ENCODE measurements around the gene KLHDC4. TPM values are rescaled to one million over a fixed set of nuclear protein-coding genes. Genes with fewer than 3 reads are reported as not detected.

KLHDC4 gene
- polyA plus RNA-seq, 2 donors: 20.0 to 32.4 TPM

DNA sequence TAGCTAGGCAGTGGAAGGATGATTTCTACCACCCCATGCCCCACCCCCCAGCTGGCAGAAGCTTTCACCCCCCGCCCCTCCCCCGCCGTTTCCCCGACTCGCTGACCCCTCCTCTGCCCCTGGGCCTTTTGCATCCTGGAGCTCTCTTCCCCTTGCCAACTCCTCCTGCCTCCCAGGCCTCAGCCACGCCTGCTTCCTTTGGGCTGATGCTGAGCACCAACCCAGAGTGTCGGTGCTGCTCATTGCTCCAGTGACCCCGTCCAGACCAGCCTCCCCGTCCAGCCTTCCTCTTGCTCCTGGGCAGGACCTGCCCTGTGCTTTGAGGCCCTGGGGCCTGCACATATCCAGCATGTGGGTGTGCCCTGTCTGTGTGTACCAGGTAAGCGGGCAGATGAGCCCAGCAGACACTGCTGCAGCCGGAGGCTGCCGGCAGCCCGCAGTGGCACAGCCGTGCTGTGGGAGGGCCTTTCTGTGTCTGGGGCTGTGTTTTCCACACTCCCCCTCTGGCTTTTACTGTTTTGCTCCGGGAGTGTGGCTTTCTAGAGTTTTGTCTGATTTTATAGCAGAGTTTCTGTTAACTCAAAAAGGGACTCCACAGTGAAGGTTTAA lies 90.6 kb downstream of the KLHDC4 start:
- Histone ChIP-seq H3K27ac (ENCODE audit: low read depth in 2 of 2, low read length in 1 of 2) (no peak overlapping the region), H3K4me1 (ENCODE audit: control insufficient read depth in 2 of 2, insufficient read depth in 2 of 2, low read length in 1 of 2) (peaks cover 0 to 2% of the 10 kb centered on the region in 2 donors), H3K27me3 (ENCODE audit: control insufficient read depth in 1 of 2, insufficient read depth in 2 of 2, low read length in 2 of 2) (no peaks in the 10 kb centered on the region), H3K4me3 (ENCODE audit: low read depth in 1 of 2, low read length in 2 of 2) (no peak overlapping the region), H3K36me3 (ENCODE audit: control insufficient read depth in 2 of 2, insufficient read depth in 2 of 2, low read length in 1 of 2) (no peaks in the 10 kb centered on the region), H3K9me3 (ENCODE audit: control insufficient read depth in 2 of 2, insufficient read depth in 1 of 2, low read depth in 1 of 2, low read length in 1 of 2) (no peaks in the 10 kb centered on the region)
- WGBS, 2 donors: 27 to 40% methylated on average over 15 of the region's 15 CpGs

- Histone ChIP-seq H3K36me3 (ENCODE audit: control insufficient read depth in 2 of 2, insufficient read depth in 2 of 2, low read length in 1 of 2) (no peaks in the 10 kb centered on the region), H3K4me1 (ENCODE audit: control insufficient read depth in 2 of 2, insufficient read depth in 2 of 2, low read length in 1 of 2) (no peaks in the 10 kb centered on the region), H3K27me3 (ENCODE audit: control insufficient read depth in 1 of 2, insufficient read depth in 2 of 2, low read length in 2 of 2) (no peaks in the 10 kb centered on the region), H3K27ac (ENCODE audit: low read depth in 2 of 2, low read length in 1 of 2) (no peak overlapping the region), H3K4me3 (ENCODE audit: low read depth in 1 of 2, low read length in 2 of 2) (no peak overlapping the region), H3K9me3 (ENCODE audit: control insufficient read depth in 2 of 2, insufficient read depth in 1 of 2, low read depth in 1 of 2, low read length in 1 of 2) (no peaks in the 10 kb centered on the region)
- 78 to 82% methylated on average over 5 of the region's 5 CpGs for WGBS, 2 donors
These were observed 91.4 kb downstream of the KLHDC4 start for GRCh38 chr16:87674419-87674818.

DNA sequence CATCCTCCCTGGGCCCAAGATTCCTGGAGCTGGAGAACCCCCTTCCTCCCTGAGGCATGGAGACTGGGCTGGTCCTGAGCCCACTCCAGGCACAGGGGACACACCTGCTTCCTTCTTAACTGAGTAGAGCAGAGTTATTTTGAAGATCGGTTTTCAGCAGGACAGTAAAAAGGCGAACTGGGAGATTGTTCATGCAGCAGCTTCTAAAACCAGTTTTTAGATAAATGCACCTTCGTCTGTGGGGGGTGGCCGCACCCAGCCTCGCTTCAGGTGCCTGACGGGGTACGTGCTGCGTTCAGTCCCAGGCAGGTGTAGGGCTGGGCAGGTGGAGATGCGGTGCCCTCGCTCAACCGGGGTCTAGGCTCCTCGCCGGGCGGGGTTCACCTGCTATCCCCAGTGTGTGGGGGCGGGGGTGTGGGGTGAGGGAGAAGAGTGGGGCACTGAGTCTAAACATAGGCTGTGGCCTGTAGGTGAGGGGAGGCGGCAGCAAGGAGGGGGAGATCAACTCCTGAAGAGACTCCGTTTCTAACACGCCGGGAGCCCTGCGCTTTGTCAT lies 94.0 kb downstream of the KLHDC4 start:
- Histone ChIP-seq H3K4me1 (ENCODE audit: control insufficient read depth in 2 of 2, insufficient read depth in 2 of 2, low read length in 1 of 2) (no peaks in the 10 kb centered on the region), H3K27me3 (ENCODE audit: control insufficient read depth in 1 of 2, insufficient read depth in 2 of 2, low read length in 2 of 2) (no peaks in the 10 kb centered on the region), H3K27ac (ENCODE audit: low read depth in 2 of 2, low read length in 1 of 2) (no peak overlapping the region), H3K4me3 (ENCODE audit: low read depth in 1 of 2, low read length in 2 of 2) (no peak overlapping the region), H3K9me3 (ENCODE audit: control insufficient read depth in 2 of 2, insufficient read depth in 1 of 2, low read depth in 1 of 2, low read length in 1 of 2) (no peaks in the 10 kb centered on the region), H3K36me3 (ENCODE audit: control insufficient read depth in 2 of 2, insufficient read depth in 2 of 2, low read length in 1 of 2) (no peaks in the 10 kb centered on the region)
- 82 to 86% methylated on average over 20 of the region's 20 CpGs for WGBS, 2 donors

DNA sequence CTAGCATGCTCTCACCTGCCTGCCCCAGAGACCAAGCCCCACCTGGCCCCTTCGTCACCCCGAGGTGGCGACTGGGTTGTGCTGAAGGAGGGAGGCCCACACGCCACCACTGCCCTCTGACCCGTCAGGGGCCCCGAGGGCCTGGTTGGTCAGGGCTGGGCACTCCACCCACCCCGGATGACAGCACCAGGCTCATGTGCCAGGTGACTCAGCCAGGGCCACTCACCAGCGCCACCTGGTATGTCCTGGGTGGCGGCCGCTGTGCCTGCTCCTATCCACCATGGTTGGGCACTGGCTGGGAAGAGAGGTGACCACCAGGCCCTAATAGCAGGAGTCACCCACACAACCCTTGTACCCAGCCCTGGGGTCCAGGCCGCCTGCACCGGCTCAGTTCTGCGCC lies 94.6 kb downstream of the KLHDC4 start:
- H3K9me3 ChIP-seq (ENCODE audit: control insufficient read depth in 2 of 2, insufficient read depth in 1 of 2, low read depth in 1 of 2, low read length in 1 of 2): no peaks in the 10 kb centered on the region
- H3K27ac ChIP-seq (ENCODE audit: low read depth in 2 of 2, low read length in 1 of 2): no peak overlapping the region
- H3K4me1 ChIP-seq (ENCODE audit: control insufficient read depth in 2 of 2, insufficient read depth in 2 of 2, low read length in 1 of 2): no peaks in the 10 kb centered on the region
- no peaks in the 10 kb centered on the region for H3K36me3 ChIP-seq (ENCODE audit: control insufficient read depth in 2 of 2, insufficient read depth in 2 of 2, low read length in 1 of 2)
- H3K27me3 ChIP-seq (ENCODE audit: control insufficient read depth in 1 of 2, insufficient read depth in 2 of 2, low read length in 2 of 2): no peaks in the 10 kb centered on the region
- no peak overlapping the region for H3K4me3 ChIP-seq (ENCODE audit: low read depth in 1 of 2, low read length in 2 of 2)
- WGBS, 2 donors: 77 to 87% methylated on average over 13 of the region's 13 CpGs

DNA sequence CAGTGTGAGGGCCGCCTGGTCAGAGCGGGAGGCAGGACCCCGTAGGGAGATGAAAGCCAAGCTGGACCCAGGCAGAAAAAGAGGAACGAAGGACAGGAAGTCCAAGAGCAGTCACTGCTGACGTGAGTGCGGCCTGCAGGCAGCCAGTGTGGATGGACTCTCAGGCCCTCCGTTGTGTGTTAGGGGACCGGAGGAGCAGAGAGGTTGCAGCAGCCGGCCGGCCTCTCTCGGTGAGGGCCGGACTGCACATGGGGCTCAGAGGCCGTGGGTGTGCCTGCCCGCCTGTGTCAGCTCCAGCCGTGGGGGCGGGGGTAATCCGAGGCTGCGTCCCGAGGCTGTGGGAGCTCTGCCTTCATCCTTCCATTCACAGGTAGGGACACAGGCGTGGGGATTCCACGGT lies 96.1 kb downstream of the KLHDC4 start:
- 71 to 73% methylated on average over 21 of the region's 21 CpGs for WGBS, 2 donors
- Histone ChIP-seq H3K4me3 (ENCODE audit: low read depth in 1 of 2, low read length in 2 of 2) (no peak overlapping the region), H3K27me3 (ENCODE audit: control insufficient read depth in 1 of 2, insufficient read depth in 2 of 2, low read length in 2 of 2) (no peaks in the 10 kb centered on the region), H3K4me1 (ENCODE audit: control insufficient read depth in 2 of 2, insufficient read depth in 2 of 2, low read length in 1 of 2) (no peaks in the 10 kb centered on the region), H3K9me3 (ENCODE audit: control insufficient read depth in 2 of 2, insufficient read depth in 1 of 2, low read depth in 1 of 2, low read length in 1 of 2) (no peaks in the 10 kb centered on the region), H3K27ac (ENCODE audit: low read depth in 2 of 2, low read length in 1 of 2) (no peak overlapping the region), H3K36me3 (ENCODE audit: control insufficient read depth in 2 of 2, insufficient read depth in 2 of 2, low read length in 1 of 2) (no peaks in the 10 kb centered on the region)

GRCh38 chr16:87667946-87668345 lies 97.8 kb downstream of the KLHDC4 start:
- no peaks in the 10 kb centered on the region for H3K9me3 ChIP-seq (ENCODE audit: control insufficient read depth in 2 of 2, insufficient read depth in 1 of 2, low read depth in 1 of 2, low read length in 1 of 2)
- H3K4me3 ChIP-seq (ENCODE audit: low read depth in 1 of 2, low read length in 2 of 2): no peak overlapping the region
- no peak overlapping the region for H3K27ac ChIP-seq (ENCODE audit: low read depth in 2 of 2, low read length in 1 of 2)
- no peaks in the 10 kb centered on the region for H3K36me3 ChIP-seq (ENCODE audit: control insufficient read depth in 2 of 2, insufficient read depth in 2 of 2, low read length in 1 of 2)
- 86 to 88% methylated on average over 19 of the region's 19 CpGs for WGBS, 2 donors
- no peaks in the 10 kb centered on the region for H3K4me1 ChIP-seq (ENCODE audit: control insufficient read depth in 2 of 2, insufficient read depth in 2 of 2, low read length in 1 of 2)
- no peaks in the 10 kb centered on the region for H3K27me3 ChIP-seq (ENCODE audit: control insufficient read depth in 1 of 2, insufficient read depth in 2 of 2, low read length in 2 of 2)

DNA sequence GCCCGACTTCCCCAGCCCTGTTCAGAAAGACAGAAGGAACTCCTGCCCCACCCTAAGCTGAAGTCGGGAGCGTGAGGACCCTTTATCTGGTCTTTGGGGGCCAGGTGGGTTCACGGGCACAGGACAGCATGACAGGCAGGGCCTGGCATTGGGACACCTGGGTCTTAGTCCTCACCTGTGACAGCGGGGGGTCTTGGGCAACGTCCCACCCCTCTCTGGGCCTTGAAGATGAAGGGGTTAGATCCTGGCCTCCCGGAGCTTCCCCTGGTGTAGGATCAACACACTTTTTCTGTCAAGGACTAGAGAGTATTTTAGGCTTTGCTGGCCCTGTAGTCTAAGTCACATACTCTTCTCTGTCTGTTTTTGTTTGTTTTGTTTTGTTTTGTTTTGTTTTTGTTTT lies 98.3 kb downstream of the KLHDC4 start:
- no peaks in the 10 kb centered on the region for H3K9me3 ChIP-seq (ENCODE audit: control insufficient read depth in 2 of 2, insufficient read depth in 1 of 2, low read depth in 1 of 2, low read length in 1 of 2)
- H3K27ac ChIP-seq (ENCODE audit: low read depth in 2 of 2, low read length in 1 of 2): no peak overlapping the region
- WGBS, 2 donors: 76 to 78% methylated on average over 7 of the region's 7 CpGs
- no peaks in the 10 kb centered on the region for H3K36me3 ChIP-seq (ENCODE audit: control insufficient read depth in 2 of 2, insufficient read depth in 2 of 2, low read length in 1 of 2)
- no peak overlapping the region for H3K4me3 ChIP-seq (ENCODE audit: low read depth in 1 of 2, low read length in 2 of 2)
- no peaks in the 10 kb centered on the region for H3K27me3 ChIP-seq (ENCODE audit: control insufficient read depth in 1 of 2, insufficient read depth in 2 of 2, low read length in 2 of 2)
- no peaks in the 10 kb centered on the region for H3K4me1 ChIP-seq (ENCODE audit: control insufficient read depth in 2 of 2, insufficient read depth in 2 of 2, low read length in 1 of 2)

GRCh38 chr16:87666919-87667318 lies 98.9 kb downstream of the KLHDC4 start:
- no peaks in the 10 kb centered on the region for H3K27me3 ChIP-seq (ENCODE audit: control insufficient read depth in 1 of 2, insufficient read depth in 2 of 2, low read length in 2 of 2)
- H3K9me3 ChIP-seq (ENCODE audit: control insufficient read depth in 2 of 2, insufficient read depth in 1 of 2, low read depth in 1 of 2, low read length in 1 of 2): no peaks in the 10 kb centered on the region
- H3K27ac ChIP-seq (ENCODE audit: low read depth in 2 of 2, low read length in 1 of 2): no peak overlapping the region
- H3K4me3 ChIP-seq (ENCODE audit: low read depth in 1 of 2, low read length in 2 of 2): no peak overlapping the region
- H3K4me1 ChIP-seq (ENCODE audit: control insufficient read depth in 2 of 2, insufficient read depth in 2 of 2, low read length in 1 of 2): no peaks in the 10 kb centered on the region
- 67 to 69% methylated on average over 16 of the region's 16 CpGs for WGBS, 2 donors
- H3K36me3 ChIP-seq (ENCODE audit: control insufficient read depth in 2 of 2, insufficient read depth in 2 of 2, low read length in 1 of 2): no peaks in the 10 kb centered on the region

- Histone ChIP-seq H3K9me3 (ENCODE audit: control insufficient read depth in 2 of 2, insufficient read depth in 1 of 2, low read depth in 1 of 2, low read length in 1 of 2) (no peaks in the 10 kb centered on the region), H3K27me3 (ENCODE audit: control insufficient read depth in 1 of 2, insufficient read depth in 2 of 2, low read length in 2 of 2) (no peaks in the 10 kb centered on the region), H3K4me1 (ENCODE audit: control insufficient read depth in 2 of 2, insufficient read depth in 2 of 2, low read length in 1 of 2) (no peaks in the 10 kb centered on the region), H3K27ac (ENCODE audit: low read depth in 2 of 2, low read length in 1 of 2) (no peak overlapping the region), H3K36me3 (ENCODE audit: control insufficient read depth in 2 of 2, insufficient read depth in 2 of 2, low read length in 1 of 2) (no peaks in the 10 kb centered on the region), H3K4me3 (ENCODE audit: low read depth in 1 of 2, low read length in 2 of 2) (no peak overlapping the region)
- 87 to 90% methylated on average over 15 of the region's 15 CpGs for WGBS, 2 donors
These were observed 100.6 kb downstream of the KLHDC4 start for GRCh38 chr16:87665193-87665592.

DNA sequence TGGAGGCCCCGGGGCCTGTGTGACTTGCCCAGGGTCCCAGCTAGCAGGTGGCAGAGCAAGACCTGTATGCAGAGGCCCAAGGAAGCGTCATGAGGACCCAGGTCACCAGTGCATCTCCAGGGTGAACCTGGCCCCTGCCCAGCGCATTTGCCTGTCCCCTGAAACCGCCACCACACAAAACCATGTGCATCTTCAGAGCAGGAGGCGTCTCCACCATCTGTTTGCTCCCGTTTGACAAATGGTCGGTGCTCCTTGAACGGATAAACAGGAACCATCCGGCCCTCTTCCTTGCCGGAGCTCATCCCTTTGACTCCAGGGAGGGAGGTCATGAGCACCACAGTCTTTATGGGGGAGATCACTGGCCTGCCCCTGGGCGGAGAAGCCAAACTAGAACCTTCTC lies 101.0 kb downstream of the KLHDC4 start:
- H3K36me3 ChIP-seq (ENCODE audit: control insufficient read depth in 2 of 2, insufficient read depth in 2 of 2, low read length in 1 of 2): no peaks in the 10 kb centered on the region
- no peaks in the 10 kb centered on the region for H3K9me3 ChIP-seq (ENCODE audit: control insufficient read depth in 2 of 2, insufficient read depth in 1 of 2, low read depth in 1 of 2, low read length in 1 of 2)
- H3K27me3 ChIP-seq (ENCODE audit: control insufficient read depth in 1 of 2, insufficient read depth in 2 of 2, low read length in 2 of 2): no peaks in the 10 kb centered on the region
- 65 to 67% methylated on average over 11 of the region's 11 CpGs for WGBS, 2 donors
- no peak overlapping the region for H3K27ac ChIP-seq (ENCODE audit: low read depth in 2 of 2, low read length in 1 of 2)
- no peak overlapping the region for H3K4me3 ChIP-seq (ENCODE audit: low read depth in 1 of 2, low read length in 2 of 2)
- no peaks in the 10 kb centered on the region for H3K4me1 ChIP-seq (ENCODE audit: control insufficient read depth in 2 of 2, insufficient read depth in 2 of 2, low read length in 1 of 2)

Data from esophagus (tissue), 2 donors.